Gastrocnemius medialis (tissue), 4 donors: ENCODE data around the gene CRACDL. TPM values are rescaled to one million over a fixed set of nuclear protein-coding genes. Genes with fewer than 3 reads are reported as not detected.

ENCODE experiments used
- ATAC-seq, 2 donors: fragments of 150-250 bp; one replicate each; pipeline ENCODE4 v1.9.1; 2016
- DNase-seq, 2 donors: peaks; one replicate each; pipeline ENCODE4 v3.0.0-alpha.2; 2019
- H3K27ac ChIP-seq, 4 donors: fragments of 200-600 bp; sonication (generic); 1 replicate in 1 of 4; 2 replicates in 3 of 4; pipeline ENCODE4 v1.5.1; 2016 to 2018; ENCODE audit warnings: mild to moderate bottlenecking in 2 of 4, moderate library complexity in 1 of 4
- H3K27me3 ChIP-seq, 3 donors: fragments of 200-600 bp; sonication (generic) in 2 of 3; 1 replicate in 1 of 3; 2 replicates in 2 of 3; pipeline versions ENCODE4 v1.5.1 to v1.6.0; 2016 to 2019; ENCODE audit warnings: mild to moderate bottlenecking in 1 of 3, moderate library complexity in 1 of 3
- H3K36me3 ChIP-seq, 2 donors: fragments of 200-600 bp; sonication (generic) in 1 of 2; one replicate each; pipeline ENCODE4 v1.5.1; 2017 to 2018
- H3K4me1 ChIP-seq, 2 donors: fragments of 200-600 bp; sonication (generic) in 1 of 2; one replicate each; pipeline ENCODE4 v1.5.1; 2016 to 2017; ENCODE audit warnings: mild to moderate bottlenecking in 2 of 2
- H3K4me3 ChIP-seq, 4 donors: fragments of 200-600 bp; sonication (generic) in 3 of 4; 1 replicate in 1 of 4; 2 replicates in 3 of 4; pipeline ENCODE4 v1.5.1; 2016 to 2019; ENCODE audit warnings: mild to moderate bottlenecking in 2 of 4
- H3K9me3 ChIP-seq, 3 donors: fragments of 200-600 bp; sonication (generic) in 2 of 3; 1 replicate in 1 of 3; 2 replicates in 2 of 3; pipeline ENCODE4 v1.5.1; 2016 to 2019
- POLR2A ChIP-seq, 2 donors: fragments of 450-650 bp; IDR thresholded peaks; one replicate each; pipeline ENCODE4 v1.6.1; 2017; ENCODE audit warnings: antibody characterized with exemption in 2 of 2, mild to moderate bottlenecking in 2 of 2, moderate library complexity in 2 of 2
- in situ Hi-C, 4 donors: fragments of 200-750 bp; cut with MboI; loops; one replicate each; pipeline versions ENCODE4 v1.15.0 to v1.8.0; 2017; ENCODE audit warnings: low sequenced_read_pairs in 4 of 4
- intact Hi-C: fragments of 100-400 bp; cut with DNase I; formaldehyde crosslinking; loops from one replicate; pipeline ENCODE4 v1.15.1; 2023; ENCODE audit warnings: low total_unique reads
- total RNA-seq, 4 donors: library from RNA; depleted of rRNA; stranded (reverse); fragments of >200 nt; gene quantifications; one replicate each; pipeline versions ENCODE4 v1.1.0 to v1.2.3, GENCODE V29; 2016
- TF ChIP-seq, protein P1 (sequence below), 5 experiments: fragments of 450-650 bp in 3 of 5; fragments of 200-600 bp in 2 of 5; sonication (generic) in 2 of 5; IDR thresholded peaks in 4 of 5; conservative IDR thresholded peaks in 1 of 5; 1 replicate in 4 of 5; 2 replicates in 1 of 5; pipeline ENCODE4 v1.5.1; 2016 to 2019; ENCODE audit warnings: antibody characterized with exemption in 5 of 5, mild to moderate bottlenecking in 3 of 5, moderate library complexity in 3 of 5

CRACDL gene
- total RNA-seq, 4 donors from 2014 or later: 0.71 to 18.2 (median 2.9) TPM

DNA sequence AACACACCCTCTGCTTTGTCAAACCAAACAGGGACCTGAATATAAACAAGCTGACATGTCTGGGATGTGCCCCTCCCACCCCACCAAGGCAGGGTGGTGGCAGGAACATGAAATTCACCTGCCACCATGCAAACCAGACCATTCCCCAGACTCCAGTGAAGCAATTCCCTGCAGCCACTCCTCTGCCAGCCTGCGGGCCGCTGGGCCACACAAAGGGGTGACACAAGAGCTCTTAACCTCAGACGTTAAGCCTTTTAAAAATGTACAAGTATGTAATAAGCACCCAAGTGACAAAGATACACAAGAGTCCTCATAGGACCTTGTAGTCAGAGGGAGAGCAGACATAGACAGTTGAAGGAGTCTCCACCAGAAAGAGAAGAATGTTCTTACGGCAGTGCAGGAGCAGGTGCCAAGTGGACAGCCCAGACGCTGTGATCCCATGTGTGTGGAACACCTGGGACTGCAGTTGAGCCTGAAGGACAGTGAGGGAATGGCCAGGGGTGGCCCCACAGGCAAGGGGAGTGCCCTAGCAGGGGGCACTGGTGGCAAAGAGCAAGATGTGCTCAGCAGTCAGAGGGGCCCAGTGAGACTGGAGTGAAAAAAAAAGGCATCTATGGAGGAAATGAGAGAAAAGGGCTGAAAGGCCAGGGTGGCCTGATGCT, 36.9 kb downstream of the CRACDL start:
- DNase-seq (no peak), ATAC-seq (no peak)

GRCh38 chr2:98898423-98898841, 37.6 kb downstream of the CRACDL start:
- H3K4me3 ChIP-seq: no peak overlapping the region
- H3K36me3 ChIP-seq: no peaks in the 10 kb centered on the region
- peaks cover 0 to 7% of the 10 kb centered on the region in 2 donors for H3K4me1 ChIP-seq
- intact Hi-C loops: no loop called here
- in situ Hi-C loops: no loop called here
- ATAC-seq (no peak), DNase-seq (no peak)
- no peak overlapping the region for H3K27ac ChIP-seq
- H3K27me3 ChIP-seq: no peaks in the 10 kb centered on the region
- TF ChIP-seq, protein P1, sequence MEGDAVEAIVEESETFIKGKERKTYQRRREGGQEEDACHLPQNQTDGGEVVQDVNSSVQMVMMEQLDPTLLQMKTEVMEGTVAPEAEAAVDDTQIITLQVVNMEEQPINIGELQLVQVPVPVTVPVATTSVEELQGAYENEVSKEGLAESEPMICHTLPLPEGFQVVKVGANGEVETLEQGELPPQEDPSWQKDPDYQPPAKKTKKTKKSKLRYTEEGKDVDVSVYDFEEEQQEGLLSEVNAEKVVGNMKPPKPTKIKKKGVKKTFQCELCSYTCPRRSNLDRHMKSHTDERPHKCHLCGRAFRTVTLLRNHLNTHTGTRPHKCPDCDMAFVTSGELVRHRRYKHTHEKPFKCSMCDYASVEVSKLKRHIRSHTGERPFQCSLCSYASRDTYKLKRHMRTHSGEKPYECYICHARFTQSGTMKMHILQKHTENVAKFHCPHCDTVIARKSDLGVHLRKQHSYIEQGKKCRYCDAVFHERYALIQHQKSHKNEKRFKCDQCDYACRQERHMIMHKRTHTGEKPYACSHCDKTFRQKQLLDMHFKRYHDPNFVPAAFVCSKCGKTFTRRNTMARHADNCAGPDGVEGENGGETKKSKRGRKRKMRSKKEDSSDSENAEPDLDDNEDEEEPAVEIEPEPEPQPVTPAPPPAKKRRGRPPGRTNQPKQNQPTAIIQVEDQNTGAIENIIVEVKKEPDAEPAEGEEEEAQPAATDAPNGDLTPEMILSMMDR (IDR thresholded peaks at IDR 0.05 in 4 of 5, conservative IDR thresholded peaks at IDR 0.05 in 1 of 5): no peak
- no peak for TF ChIP-seq POLR2A (IDR thresholded peaks at IDR 0.05)
- no peaks in the 10 kb centered on the region for H3K9me3 ChIP-seq

More for the DNA sequence above, 36.9 kb downstream of the CRACDL start:
- Histone ChIP-seq H3K4me3 (no peak overlapping the region), H3K4me1 (peaks cover 0 to 7% of the 10 kb centered on the region in 2 donors), H3K9me3 (no peaks in the 10 kb centered on the region), H3K27ac (no peak overlapping the region), H3K36me3 (no peaks in the 10 kb centered on the region), H3K27me3 (no peaks in the 10 kb centered on the region)
- TF ChIP-seq POLR2A (IDR thresholded peaks at IDR 0.05): no peak
- TF ChIP-seq, protein P1 (IDR thresholded peaks at IDR 0.05 in 4 of 5, conservative IDR thresholded peaks at IDR 0.05 in 1 of 5): no peak
- intact Hi-C loops: no loop called here
- in situ Hi-C loops: no loop called here

GRCh38 chr2:98897746-98898145, 38.3 kb downstream of the CRACDL start:
- no peak for DNase-seq
- no peak for ATAC-seq
- in situ Hi-C loops (no loop called here), intact Hi-C loops (no loop called here)
- H3K36me3 ChIP-seq: no peaks in the 10 kb centered on the region
- no peaks in the 10 kb centered on the region for H3K9me3 ChIP-seq
- no peaks in the 10 kb centered on the region for H3K27me3 ChIP-seq
- TF ChIP-seq, protein P1 (IDR thresholded peaks at IDR 0.05 in 4 of 5, conservative IDR thresholded peaks at IDR 0.05 in 1 of 5): no peak
- TF ChIP-seq POLR2A (IDR thresholded peaks at IDR 0.05): no peak
- H3K4me1 ChIP-seq: peaks cover 0 to 7% of the 10 kb centered on the region in 2 donors
- H3K27ac ChIP-seq: no peak overlapping the region
- no peak overlapping the region for H3K4me3 ChIP-seq

GRCh38 chr2:98896944-98897343, 39.1 kb downstream of the CRACDL start:
- TF ChIP-seq POLR2A (IDR thresholded peaks at IDR 0.05): no peak
- TF ChIP-seq, protein P1 (IDR thresholded peaks at IDR 0.05 in 4 of 5, conservative IDR thresholded peaks at IDR 0.05 in 1 of 5): no peak
- H3K4me1 ChIP-seq: peaks cover 0 to 7% of the 10 kb centered on the region in 2 donors
- in situ Hi-C loops: no loop called here

More at GRCh38 chr2:98896944-98897343, 39.1 kb downstream of the CRACDL start:
- DNase-seq (no peak), ATAC-seq (no peak)
- intact Hi-C loops: no loop called here
- Histone ChIP-seq H3K36me3 (no peaks in the 10 kb centered on the region), H3K27ac (no peak overlapping the region), H3K27me3 (no peaks in the 10 kb centered on the region), H3K4me3 (no peak overlapping the region), H3K9me3 (no peaks in the 10 kb centered on the region)
